HG03064 (cell line): ENCODE measurements around the gene RCBTB2.
"Not testable (repeated sequence)": the region's sequence is repeated elsewhere in the genome, so short reads cannot be mapped to it uniquely, and the experiment has no call there.

Experiments used
- ATAC-seq: cut with Tn5 transposase; IDR thresholded peaks from one replicate; pipeline ENCODE4 v1.9.1; 2021; ENCODE audit warnings: low read depth; ENCODE audit not compliant: unreplicated experiment

RCBTB2 gene

DNA sequence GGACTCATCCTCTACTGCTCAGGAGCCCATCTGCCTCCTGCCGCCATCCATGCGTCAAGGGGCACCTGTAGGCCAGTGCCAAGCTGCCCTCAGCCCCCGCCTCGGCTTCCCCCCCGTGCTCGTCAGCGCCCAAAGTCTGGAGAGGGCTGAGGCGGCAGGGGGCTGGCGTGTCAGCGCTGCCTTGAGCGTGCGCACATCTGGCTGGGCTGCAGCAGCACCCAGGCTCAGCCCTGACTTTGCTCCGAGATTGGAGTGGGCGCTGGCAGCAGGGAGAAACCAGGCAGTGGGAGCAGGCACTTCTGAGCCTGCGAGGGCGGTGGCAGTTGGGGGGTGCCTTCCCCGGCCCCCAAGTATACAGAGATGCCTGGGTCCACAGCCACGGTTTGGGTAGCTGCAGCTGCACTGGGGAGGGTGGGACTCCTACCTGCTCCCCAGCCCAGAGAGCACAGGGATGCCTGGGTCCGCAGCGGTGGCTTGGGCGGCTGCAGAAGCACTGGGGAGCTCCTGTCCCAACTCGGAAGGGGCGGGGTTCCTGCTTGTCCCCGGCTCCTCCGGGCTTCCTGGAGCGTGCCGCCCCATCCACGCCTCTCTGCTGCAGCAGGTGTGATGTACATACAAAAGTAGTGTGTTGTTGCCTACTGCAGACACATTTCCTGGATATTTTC lies 75.2 kb downstream of the RCBTB2 start:
- no peak for ATAC-seq

DNA sequence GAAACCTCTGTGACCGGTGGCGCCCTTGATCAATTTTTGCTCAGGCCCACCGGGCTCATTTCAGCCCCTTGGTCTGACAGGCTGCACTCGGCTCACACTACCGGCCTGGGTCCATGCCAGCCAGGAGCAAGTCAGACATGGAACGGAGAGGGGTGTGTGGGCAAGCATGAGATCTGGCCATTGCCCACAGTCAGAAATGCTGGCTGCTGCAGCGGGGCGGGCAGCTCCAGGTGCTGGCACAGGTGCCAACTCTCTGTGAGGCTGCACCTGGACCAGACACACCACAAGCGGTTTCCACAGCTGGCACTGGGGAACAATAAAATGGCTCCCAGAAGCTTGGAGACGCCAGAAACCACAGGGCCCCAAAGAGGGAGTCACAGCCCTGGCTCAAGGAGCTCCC lies 76.3 kb downstream of the RCBTB2 start:
- no peak for ATAC-seq

DNA sequence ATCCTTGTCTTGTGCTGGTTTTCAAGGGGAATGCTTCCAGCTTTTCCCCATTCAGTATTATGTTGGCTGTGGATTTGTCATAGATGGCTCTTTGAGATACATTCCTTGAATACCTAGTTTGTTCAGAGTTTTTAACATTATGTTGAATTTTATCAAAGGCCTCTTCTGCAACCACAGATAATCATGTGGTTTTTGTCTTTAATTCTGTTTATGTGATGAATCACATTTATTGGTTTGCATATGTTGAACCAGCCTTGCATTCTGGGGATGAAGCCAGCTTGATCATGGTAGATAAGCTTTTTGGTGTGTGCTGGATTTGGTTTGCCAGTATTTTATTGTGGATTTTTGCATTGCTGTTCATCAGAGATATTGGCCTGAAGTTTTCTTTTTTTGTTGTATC lies 81.7 kb downstream of the RCBTB2 start:
- not testable (repeated sequence) for ATAC-seq

DNA sequence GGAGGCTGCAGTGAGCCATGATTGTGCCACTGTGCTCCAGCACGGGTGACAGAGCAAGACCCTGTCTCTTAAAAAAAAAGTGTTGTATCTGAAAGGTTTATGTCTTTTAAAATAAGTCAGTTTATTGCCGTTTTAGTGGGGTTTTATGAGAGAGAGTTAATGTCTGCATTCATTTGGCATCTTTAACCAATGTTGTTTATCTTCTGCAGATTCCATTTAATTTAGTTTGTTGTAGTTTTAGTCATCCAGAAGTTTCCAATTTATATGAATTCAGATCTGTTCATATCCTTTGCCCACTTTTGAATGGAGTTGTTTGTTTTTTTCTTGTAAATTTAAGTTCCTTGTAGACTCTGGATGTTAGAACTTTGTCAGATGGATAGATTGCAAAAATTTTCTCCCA lies 83.2 kb downstream of the RCBTB2 start:
- no peak for ATAC-seq

DNA sequence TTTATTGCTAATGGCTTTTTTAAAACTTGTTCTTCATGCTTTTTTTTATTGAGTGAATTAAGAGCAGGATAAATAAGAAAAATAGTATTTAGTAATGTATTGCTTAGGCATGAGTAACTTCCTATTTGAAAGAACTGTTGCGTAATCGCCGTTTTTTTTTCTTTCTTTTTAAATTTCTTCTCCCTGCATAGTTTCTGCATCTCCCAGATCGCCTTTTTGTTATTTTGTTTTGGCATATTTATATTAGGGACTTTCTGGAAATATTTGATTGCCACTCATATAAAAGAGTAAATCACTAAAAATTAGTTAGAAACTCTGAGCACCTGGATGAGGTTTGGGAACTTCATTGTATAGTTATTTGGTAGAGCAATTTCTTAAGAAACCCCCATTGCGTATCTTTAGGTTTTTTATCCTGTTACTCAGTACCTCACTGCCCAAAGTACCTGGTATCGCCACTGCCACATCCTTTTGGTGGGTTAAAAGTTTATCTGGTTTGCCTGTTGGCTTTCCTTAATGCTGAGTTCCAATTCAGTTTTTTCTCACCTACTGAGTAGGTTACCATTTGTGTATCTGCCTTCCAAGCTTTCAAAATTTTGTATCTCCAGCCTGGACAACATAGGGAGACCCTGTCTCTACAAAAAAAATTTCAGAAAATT lies 83.8 kb downstream of the RCBTB2 start:
- no peak for ATAC-seq

DNA sequence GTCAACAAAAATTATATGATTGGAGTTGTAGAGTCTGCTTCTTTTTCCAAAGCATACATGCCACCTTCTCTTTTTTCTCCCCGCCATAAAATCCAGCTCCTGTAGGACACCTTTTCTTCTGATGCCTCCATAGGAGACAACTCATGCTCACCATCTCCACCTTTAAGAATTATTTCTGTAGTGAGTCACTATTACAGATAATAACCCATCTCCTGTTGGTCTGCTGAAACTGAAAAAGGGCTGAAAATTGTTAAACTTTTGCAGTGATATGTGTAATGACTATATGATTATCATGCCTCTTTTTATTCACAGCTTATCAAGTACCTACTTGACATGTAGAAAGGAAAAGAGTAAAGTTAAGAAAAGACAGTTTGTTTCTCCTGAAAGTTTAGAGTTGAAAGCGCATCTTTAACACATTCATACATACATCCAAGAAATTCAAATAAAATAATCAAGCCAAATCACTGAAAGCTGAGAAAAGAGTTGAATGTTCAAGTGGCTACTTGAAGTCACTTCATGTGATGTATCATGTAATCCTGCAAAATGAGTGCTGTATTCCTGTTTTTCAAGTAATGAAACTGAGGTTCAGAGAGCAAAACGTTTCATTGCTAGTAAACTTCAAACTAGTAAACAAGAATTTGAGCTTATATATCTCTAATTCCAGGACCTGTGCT lies 84.5 kb downstream of the RCBTB2 start:
- no peak for ATAC-seq

DNA sequence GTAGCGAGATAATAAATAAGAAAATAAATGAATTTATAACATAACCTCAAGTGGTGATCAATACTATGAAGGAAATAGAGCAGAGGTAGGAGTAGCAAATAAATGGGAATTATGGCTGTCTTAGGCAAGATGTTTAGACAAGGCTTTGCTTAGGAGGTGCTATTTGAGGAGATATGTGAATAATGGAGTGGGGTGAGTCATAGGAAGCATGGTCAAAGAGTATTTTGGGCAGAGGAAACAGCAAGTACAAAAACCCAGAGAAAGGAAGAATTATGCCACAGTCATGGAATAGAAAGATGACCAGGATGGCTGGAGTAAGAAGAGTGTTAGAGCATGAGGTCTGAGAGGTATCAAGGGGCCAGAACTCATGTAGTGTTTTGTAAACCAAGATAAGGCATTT lies 86.4 kb downstream of the RCBTB2 start:
- ATAC-seq: no peak

DNA sequence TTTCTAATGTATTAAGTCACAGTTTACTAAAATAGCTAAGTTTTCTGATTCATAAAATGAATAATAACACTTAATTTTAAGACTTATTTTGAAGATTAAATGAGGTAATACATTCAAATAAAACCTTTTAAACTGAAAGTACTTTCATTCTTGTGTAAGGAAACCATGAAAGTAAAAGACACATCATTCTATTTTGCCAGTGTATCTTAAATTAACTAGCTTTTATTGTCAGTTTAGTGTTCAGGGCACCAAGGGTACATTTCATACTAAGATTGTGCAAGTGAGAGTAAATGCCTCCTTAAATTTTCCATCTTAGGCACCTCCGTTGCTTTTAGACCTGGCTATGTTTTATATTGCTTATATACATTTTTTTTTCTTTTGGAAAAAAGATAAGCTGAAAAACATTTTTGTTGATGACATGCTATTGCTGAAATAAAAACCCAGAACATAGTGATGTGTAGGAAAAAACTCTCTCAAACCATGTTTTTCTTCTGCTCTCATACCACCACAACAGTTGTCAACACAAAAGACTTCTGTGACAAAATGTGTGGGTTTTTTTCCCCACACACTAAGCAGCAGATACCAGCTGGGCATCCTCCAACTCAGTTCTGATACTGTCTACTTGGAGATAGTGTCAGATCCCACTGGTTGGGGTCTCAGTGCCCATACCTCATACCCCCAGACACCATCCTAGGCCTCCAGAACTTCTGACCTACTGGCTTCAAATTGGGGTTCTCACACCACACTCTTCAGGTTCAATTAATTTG lies 89.3 kb downstream of the RCBTB2 start:
- no peak for ATAC-seq
